Fibroblast of peridontal ligament (primary cell): ENCODE results near the gene MAP3K12.

Source experiments
- DNase-seq: peaks from one replicate; pipeline ENCODE4 v3.0.0-alpha.2; 2010; ENCODE audit errors: extremely low read depth

Gene MAP3K12

DNA sequence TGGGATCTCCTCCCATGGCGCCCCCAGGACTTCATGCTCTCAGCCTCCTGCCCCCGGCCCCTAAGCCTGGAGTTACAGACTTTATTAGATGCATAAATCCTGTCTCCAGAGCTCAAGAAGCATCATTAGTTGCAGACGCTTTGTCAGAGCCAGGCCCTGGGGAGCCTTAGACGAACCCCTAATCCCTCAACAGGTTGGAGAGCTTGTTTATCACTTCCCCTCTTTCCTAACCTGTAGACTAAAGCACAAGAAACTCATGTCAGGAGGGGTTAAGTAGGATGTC, 8.3 kb upstream of the MAP3K12 start:
- no peak for DNase-seq

DNA sequence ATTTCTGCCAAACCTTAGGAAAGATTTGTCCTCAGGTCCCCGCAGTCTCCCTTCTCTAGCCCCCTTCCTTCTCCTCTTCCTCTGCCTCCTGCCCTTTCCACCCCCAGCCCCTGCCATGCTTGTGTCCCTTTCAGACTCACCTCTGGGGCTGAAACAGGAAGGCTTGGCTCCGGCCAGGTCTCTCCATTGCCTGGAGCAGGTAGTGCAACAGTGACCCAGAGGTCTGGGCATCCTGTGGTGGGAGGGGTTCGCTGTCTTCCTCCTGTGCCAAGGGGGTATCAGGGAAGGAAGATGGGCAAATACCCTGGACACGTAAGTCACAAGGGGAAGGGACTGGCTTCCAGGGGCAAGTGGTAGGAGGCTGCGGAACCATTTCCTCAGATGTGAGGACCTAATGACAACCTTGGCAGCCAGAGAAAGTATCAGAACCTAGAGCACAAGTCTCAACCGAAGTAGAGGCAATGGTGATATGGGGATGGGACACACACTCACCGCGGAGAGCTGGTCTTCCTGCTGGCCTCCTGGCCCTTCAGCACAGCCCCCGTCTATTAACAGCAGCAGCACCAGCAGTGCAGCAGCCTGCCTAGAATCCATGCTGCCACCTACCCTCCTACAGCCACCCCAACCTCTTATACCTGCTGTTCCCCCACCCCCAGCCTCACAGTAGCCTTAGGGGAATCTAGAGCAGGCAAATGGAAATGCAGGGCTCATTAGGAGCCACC, 7.8 kb upstream of the MAP3K12 start, which contains the start of gene NPFF:
Gene NPFF, minus strand, starts transcription at position 604 of the 722 bp plus-strand sequence. Its CDS starts 10 bp downstream, at position 594.
- no peak for DNase-seq

DNA sequence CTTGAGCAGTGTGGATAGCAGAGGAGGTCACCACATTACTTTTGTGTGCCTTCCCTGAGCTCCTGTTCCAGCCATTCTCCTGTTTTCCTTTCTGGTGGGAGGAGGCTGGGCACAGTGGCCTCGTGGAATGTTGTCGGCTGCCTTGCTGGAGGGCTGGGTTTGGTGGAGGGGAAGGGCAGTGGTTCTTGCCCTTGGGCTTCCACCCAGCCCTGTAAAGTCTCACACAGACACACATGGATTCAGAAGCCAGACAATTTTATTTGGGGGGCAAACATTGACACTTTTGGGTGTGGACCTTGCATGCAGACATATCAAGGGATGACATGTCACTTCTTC, 7.2 kb upstream of the MAP3K12 start:
- no peak for DNase-seq

DNA sequence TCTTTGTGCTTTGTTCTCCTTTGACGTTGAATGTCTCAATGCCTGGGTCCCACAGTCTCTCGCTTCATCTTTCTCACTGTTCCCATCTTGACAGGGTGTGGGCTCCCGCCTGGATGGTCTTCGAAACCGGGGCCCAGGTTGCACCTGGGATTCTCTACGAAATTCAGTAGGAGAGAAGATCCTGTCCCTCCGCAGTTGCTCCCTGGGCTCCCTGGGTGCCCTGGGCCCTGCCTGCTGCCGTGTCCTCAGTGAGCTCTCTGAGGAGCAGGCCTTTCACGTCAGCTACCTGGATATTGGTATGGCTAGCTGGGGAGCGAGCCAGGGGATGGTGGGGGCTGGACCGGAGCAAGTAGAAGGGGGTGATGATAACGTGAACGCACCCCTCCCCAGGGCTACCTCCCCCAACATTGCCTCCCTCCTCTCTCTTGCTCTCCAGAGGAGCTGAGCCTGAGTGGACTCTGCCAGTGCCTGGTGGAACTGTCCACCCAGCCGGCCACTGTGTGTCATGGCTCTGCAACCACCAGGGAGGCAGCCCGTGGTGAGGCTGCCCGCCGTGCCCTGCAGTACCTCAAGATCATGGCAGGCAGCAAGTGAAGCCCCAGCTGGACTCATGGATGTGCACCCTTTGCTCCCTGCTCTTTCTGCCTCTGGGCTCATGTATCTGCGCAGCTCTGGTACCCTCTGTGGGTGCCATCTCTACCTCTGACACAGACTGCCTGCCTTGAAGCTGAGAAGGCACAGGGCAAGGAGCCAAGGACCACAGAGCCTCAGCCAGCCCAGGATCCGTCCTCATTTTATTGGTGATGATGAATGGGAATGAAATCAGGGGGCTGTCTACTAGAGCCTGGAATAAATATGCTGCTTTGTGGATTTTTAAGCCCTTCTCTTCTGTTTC, 6.5 kb upstream of the MAP3K12 start:
- DNase-seq: peak; percentile 45

DNA sequence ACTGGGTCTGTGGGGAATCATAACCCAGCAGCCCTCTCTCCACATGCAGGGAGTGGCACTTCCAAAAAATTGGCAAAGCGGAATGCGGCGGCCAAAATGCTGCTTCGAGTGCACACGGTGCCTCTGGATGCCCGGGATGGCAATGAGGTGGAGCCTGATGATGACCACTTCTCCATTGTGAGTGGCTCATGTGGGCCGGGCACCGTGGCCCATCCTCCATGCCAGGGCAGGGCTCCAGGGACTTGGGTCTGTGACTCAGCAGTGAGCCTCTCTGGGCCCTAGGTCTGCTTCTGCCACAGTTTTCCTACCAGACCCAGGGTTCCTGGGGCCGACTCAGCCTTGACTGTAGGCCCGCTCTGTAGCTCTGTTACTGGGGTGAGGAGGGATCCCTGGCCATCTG, 5.8 kb upstream of the MAP3K12 start:
- DNase-seq: peak; percentile 71

DNA sequence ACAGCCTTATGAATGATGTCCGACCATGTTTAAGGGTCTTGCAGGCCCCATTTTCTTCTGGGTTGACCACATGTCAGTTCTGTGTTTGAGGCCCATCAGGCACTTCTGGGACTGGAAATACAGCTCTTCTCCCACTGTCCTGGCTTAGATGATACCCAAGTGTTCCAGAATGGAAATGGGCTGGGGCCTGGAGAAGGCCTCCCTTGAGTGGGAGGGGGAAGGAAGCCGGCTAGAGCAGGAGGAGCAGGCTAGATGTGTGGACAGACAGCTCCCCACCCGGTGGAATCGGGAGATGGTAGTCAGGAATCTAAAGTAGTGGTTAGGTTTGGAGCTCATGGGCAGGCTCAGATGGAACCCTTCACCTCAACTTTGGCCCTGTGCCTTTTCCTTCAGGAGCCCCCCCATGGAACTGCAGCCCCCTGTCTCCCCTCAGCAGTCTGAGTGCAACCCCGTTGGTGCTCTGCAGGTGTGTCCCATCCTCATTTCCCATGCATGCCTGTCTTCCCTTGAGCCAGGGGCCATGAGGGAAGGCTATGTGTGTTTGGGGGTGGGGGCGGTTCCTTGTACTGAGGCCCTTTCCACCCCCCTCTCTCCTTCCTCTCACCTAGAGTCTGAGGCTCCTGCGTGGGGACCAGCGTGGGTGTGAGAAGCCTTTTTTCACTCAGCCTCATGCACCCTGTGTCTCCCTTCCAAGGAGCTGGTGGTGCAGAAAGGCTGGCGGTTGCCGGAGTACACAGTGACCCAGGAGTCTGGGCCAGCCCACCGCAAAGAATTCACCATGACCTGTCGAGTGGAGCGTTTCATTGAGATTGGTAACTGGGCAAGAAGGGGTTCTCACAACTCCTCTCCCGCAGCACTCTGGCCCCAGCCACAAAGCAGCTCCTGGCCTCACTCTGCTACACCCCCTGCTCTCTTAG, 5.0 kb upstream of the MAP3K12 start:
- no peak for DNase-seq

DNA sequence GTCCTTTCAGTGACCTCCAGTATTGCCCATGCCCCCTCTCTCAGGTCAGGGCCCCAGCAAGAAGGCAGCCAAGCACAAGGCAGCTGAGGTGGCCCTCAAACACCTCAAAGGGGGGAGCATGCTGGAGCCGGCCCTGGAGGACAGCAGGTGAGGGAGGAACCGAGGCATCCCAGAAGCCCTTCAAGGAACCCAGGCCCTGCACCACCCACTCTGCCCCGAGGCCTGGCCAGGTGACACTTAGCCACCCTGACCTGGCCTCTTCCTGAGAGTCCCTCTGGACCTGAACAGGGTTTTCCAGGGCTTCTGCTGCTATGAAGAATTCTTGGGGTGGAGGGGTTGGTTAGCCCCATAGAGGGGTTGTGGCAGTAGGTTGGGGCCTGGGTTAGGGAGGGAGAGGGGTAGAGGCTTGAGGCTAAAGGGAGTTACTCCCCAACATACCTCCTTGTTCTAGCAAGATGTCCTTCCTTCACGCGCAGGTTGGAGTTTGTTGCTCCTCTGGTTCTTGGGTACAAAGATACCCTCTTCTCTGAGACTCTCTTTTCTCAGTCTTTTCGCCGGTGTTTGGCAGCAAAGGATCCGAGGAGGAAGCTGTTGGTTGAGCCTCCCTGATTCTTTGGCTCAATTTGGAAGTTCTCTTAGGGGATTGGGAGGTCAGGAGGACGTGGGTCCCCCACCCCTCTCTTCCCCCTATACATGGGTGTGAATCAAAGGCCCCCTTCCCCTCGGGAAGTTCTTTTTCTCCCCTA, 3.9 kb upstream of the MAP3K12 start:
- DNase-seq: no peak

DNA sequence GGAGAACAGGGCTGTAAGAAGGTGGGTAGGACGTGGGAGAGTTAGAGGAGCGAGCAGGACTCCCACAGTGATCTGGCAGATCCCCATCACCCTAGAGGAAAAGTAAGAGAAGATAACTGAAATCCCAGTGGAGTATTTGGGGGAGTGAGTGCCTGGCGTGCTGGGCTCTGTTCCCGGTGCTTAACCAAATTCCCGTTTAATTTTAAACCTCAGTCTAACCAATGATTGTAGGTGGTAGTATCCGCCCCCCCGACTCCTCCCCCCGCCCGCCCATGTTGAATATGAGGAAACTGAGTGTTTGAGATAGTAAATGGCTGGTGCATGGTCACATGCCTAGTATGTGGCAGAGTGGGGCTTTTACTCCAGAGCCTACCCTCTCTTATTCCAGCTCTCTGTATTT, 3.1 kb upstream of the MAP3K12 start:
- peak; percentile 65 for DNase-seq

DNA sequence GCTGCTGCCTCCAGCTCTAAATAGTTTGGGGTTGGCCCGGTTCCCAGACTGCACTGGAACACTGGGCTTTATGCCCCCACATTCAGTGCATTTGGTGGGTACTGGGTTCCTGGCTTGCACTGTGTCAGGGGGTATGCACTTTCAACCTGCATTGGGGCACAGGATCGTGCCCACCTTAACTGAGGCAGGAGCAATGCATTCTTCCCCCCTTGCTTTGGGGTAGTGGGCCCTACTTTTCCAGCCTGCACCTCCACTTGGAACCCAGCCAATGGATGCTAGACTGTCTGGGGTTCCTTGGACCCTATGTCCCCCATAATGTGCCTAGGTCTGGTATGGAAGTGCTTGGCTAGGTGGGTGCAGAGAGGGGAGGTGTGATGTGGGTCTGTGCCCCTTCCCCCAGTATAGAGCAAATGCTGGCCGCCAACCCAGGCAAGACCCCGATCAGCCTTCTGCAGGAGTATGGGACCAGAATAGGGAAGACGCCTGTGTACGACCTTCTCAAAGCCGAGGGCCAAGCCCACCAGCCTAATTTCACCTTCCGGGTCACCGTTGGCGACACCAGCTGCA, 2.4 kb upstream of the MAP3K12 start:
- no peak for DNase-seq

DNA sequence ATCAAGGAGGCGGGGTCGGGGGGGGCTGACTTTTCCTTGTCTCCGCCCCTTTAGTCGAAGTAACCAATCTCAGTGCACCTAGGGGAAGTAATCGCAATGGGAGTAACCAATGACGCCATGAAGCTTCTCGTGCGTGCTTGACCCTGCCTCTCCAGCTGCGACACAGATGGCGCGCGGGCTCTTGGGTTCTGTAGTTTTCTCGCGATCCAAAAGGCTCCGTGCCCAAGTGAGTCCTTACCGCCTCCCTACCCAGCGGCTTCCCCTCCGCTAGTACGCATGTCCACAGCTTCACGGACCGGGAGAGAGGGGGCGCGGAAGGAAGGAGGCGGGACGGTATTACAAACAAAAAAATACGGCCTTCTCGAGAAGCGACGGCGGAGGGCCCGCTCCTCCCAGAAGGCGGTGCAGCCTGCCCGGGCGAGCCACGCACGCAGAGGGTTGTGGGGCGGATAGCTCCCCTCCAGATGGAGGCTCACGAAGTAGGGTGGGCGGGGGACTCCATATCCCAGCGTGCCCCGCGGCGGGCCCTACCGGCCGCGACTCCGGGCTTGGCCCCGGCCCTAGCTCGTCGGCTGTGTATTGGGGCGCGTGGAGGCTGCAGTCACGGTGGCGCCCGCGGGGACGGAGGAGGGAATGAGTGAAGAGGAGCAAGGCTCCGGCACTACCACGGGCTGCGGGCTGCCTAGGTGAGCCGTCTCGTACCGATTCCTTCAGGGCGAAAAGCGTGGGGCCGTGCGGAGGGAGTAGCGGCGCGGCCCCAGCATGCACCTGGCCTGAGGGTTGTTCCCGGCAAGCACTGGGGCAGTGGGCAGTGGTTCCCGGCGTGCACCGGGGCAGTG, 1.7 kb upstream of the MAP3K12 start, which contains the start of gene TARBP2:
Gene TARBP2, plus strand, starts transcription at position 508 of the 839 bp plus-strand sequence. Its CDS starts 126 bp downstream, at position 634.
- DNase-seq: peak; percentile 100

DNA sequence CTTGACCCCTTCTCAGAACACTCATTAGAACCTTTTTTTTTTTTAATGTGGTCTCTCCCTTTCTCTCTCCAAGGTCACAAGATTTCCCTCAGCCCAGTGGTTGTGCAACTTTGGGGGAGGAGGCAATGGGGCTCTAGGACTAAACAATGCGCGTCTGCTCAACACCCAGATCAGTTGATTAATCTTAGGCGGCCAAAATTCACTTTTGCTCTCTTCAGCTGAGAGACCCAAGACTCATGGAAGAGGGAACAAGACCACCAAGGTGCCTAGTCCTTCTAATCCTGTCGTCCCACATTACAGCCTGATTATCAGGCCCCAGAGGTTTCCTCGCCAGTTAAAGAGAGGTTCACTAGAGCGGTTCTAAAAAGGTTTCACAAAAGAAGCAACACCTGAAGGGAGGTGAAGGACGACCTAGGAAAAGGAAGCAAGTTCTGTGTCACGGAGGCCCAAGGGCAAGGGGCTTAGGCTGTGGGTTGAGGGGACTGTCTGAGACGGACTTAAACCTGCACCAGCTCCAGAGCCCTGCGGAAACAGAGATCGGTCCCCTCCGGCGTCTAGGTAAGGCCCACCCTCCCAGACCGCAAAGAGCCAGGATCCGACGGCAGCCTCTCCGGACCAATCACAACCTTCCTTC, 1.0 kb upstream of the MAP3K12 start:
- peak; percentile 88 for DNase-seq

DNA sequence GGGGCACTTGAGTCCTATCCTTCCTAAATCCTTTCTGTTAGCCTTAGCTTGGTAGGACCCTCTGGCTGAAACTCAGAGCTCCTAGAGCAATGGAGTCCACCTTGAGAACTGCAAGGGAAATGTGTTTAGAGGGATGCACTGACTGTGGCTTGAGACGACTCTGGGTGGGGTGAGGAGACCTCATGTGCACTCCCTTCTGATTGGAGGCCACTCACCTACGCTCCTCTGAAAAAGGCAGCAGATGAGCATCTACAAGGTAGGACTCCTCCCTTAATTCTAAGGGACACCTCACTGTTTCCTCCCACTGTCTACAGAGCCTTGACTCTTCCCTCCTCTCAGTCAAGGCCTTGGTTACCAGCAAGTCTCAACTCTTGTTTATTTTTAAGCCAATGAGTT, 1.0 kb downstream of the MAP3K12 start:
- no peak for DNase-seq

DNA sequence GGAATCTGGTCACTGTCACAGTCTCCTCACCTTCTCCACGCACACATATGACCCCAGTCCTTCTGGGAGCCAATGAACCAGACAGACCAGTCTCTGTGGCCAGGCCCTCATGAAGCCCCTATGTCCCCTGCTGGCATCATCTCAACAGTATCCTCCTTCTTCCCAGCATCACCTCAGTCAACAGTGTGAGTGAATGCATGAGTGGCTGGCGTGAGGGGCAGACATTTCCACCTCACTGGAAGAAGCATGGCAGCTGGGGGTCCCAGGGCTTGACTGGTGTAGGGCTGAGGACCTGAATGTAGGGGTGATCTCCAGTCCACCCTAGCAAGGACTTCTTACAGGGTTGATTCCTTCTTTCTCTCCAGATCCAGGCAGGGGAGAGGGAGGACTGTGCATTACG, 1.8 kb downstream of the MAP3K12 start:
- DNase-seq: no peak

DNA sequence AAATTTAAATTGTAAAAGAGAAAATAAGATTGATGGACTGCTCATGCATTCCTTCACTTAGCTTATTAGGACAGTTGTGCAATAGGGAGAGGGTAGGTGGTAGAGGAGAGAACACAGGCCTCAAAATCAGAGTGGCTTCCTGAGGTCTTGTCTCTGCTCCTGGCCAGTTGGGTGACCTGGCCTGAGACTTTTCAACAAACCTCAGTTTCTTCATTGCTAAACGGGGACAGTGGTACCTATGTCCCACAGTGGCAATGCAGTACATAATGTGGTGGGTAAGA, 2.6 kb downstream of the MAP3K12 start:
- no peak for DNase-seq

DNA sequence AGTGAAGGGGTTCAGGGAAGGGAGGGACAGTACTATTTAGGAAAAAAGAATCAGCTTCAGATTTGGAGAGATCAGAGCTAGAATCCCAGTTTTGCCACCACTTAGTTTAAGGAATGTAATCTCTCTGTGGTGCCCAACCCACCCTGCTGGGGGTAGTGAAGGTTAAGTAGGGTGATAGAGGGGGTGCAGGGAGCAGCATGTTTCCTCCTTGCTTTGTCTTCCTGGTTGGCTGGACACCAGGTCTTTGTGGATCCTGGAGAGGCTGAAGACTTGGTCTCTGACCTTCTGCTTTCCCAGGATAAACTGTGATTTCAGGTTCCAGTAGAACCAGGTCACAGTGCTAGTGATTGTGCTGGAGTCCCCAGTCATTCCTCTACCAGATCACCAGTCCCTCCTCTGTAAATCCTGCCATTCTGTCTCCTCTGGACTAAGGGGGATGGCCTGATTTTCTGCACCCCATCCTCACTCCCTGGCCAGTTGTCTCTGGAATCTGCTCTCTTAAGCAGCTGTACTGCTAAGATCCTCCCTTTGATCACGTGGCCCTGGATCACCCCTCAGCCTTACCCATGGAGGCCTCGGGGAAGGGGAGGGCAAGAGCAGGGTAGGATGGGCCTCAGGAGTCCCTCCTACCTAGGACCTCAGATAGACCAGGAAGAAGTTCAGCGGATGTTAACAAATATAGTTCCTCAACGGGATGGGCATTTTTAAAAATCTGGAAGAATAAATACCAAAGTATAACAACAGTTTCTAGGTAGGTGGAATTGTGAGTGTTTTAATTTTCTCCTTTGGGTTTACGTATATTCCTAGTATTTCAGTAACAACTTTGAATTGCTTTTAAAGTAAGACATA, 3.1 kb downstream of the MAP3K12 start:
- peak; percentile 85 for DNase-seq

DNA sequence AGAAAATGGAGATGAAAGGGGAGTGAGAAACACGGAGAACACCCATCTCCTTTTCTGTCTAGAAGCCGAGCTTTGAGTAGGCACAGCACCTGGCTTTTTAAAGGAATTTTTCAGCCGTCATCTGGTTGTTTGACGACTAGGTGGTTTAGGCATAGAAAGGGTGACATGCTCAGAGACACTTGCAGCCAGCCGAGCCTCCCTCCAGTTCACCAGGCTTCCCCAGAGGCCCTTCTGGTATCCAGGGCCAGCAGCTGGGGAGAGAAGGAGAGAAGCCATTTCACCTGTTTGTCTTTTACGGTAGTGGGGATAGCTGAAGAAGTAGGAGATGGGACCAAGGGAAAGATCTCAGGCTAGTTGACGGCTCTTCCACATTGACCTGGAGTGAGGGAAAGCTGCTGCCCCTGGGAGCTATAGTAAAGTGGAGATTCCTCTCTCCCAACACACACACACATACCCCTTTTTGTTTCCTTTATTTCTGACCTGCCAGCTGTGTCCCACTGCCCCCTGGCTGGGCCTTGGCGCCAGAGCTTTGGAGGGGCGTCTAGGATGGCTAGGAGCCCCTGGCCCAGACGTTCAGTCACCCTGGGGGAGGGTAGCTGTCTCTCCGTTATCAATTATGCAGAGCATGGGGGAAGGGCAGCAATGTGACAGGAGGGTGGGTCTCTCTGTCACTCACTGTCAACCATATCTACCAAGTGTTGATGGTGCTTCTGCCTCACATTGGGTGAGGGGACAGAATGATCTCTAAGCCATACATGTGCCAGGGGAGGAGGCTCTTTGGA, 5.5 kb downstream of the MAP3K12 start:
- DNase-seq: no peak

DNA sequence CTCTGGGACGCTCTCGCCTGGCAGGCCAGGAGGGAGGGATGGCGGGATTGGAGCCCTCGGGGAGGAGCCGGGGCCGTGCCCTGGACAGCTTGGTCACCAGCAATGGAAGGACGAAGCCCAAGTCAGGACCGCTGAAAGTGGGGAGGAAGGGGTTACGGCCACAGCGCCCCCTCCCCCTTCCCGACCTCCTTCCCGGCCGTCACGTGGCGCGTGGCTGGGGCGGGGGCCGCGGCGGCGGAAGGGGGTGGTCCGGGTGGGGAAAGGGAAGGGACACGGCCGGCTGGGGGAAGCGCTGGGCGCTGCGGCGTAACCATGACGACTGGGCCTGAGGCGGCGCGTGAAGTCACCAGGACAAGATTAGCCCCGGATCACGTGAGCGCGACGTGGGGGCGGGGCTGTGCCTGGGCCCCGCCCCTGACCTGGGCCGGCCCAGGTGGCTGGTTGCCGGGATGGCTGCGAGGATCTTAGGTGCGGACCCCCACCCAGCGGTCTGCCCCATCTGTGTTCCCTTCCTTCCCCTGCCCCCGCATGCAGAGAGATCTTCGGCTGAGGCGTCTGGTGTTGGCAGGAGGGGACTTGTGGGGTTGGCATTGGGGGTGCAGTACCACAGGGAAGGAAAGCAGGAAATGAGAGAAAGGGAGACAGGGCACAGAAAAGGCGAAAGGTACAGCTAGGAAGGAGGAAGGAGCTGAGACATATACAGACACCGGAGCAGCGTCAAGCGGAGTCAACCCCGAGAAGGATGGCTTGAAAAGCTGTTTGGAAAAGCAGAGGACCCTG, 6.2 kb downstream of the MAP3K12 start:
- DNase-seq: peak; percentile 82
